Ascending aorta (tissue), 2 donors: ENCODE measurements around the gene EMC7. TPM values are rescaled to one million over a fixed set of nuclear protein-coding genes. Genes with fewer than 3 reads are reported as not detected.

ENCODE experiments used
- DNase-seq, 2 donors: peaks; one replicate each; pipeline ENCODE4 v3.0.0-alpha.2; 2019; ENCODE audit warnings: low spot score in 2 of 2
- H3K27ac ChIP-seq, 2 donors: fragments of 200-600 bp; sonication (generic); one replicate each; pipeline ENCODE4 v1.5.1; 2016 to 2017; ENCODE audit warnings: mild to moderate bottlenecking in 1 of 2
- H3K27me3 ChIP-seq: fragments of 200-600 bp; sonication (generic); one replicate; pipeline ENCODE4 v1.5.1; 2017
- H3K36me3 ChIP-seq, 2 donors: fragments of 200-600 bp; sonication (generic); one replicate each; pipeline ENCODE4 v1.5.1; 2016
- H3K4me1 ChIP-seq, 2 donors: fragments of 200-600 bp; sonication (generic); one replicate each; pipeline ENCODE4 v1.5.1; 2016 to 2017; ENCODE audit warnings: mild to moderate bottlenecking in 1 of 2
- H3K4me3 ChIP-seq, 2 donors: fragments of 200-600 bp; sonication (generic); one replicate each; pipeline ENCODE4 v1.5.1; 2016 to 2017; ENCODE audit warnings: mild to moderate bottlenecking in 1 of 2
- H3K9me3 ChIP-seq, 2 donors: fragments of 200-600 bp; sonication (generic); one replicate each; pipeline ENCODE4 v1.5.1; 2016
- CTCF ChIP-seq, 3 experiments: fragments of 200-600 bp in 2 of 3; fragments of 450-650 bp in 1 of 3; sonication (generic) in 2 of 3; IDR thresholded peaks; one replicate each; pipeline ENCODE4 v1.5.1; 2016 to 2019; ENCODE audit warnings: antibody characterized with exemption in 3 of 3, mild to moderate bottlenecking in 1 of 3, moderate library complexity in 1 of 3
- intact Hi-C: fragments of 100-400 bp; cut with DNase I; formaldehyde crosslinking; loops from one replicate; pipeline ENCODE4 v1.15.1; 2023
- total RNA-seq: library from RNA; depleted of rRNA; stranded (reverse); fragments of >200 nt; gene quantifications from one replicate; pipeline ENCODE4 v1.1.0, GENCODE V29; 2016

The EMC7 gene
- total RNA-seq, 1 donor from 2014 or later: 51.0 TPM

GRCh38 chr15:34107315-34107714 lies 5.7 kb upstream of the EMC7 start:
- no peak overlapping the region for H3K4me3 ChIP-seq
- H3K36me3 ChIP-seq: no peaks in the 10 kb centered on the region
- H3K9me3 ChIP-seq: no peaks in the 10 kb centered on the region
- TF ChIP-seq CTCF (IDR thresholded peaks at IDR 0.05): no peak
- DNase-seq: no peak
- H3K27ac ChIP-seq: no peak overlapping the region
- intact Hi-C loops: no loop called here
- H3K27me3 ChIP-seq: no peaks in the 10 kb centered on the region
- H3K4me1 ChIP-seq: peaks cover 0 to 3% of the 10 kb centered on the region in 2 donors

GRCh38 chr15:34106423-34106822 lies 4.8 kb upstream of the EMC7 start:
- H3K27ac ChIP-seq: no peak overlapping the region
- H3K36me3 ChIP-seq: no peaks in the 10 kb centered on the region
- no peaks in the 10 kb centered on the region for H3K27me3 ChIP-seq
- H3K4me1 ChIP-seq: peaks cover 0 to 3% of the 10 kb centered on the region in 2 donors
- no peaks in the 10 kb centered on the region for H3K9me3 ChIP-seq
- no peak for DNase-seq
- no peak overlapping the region for H3K4me3 ChIP-seq
- TF ChIP-seq CTCF (IDR thresholded peaks at IDR 0.05): no peak
- intact Hi-C loops: no loop called here

DNA sequence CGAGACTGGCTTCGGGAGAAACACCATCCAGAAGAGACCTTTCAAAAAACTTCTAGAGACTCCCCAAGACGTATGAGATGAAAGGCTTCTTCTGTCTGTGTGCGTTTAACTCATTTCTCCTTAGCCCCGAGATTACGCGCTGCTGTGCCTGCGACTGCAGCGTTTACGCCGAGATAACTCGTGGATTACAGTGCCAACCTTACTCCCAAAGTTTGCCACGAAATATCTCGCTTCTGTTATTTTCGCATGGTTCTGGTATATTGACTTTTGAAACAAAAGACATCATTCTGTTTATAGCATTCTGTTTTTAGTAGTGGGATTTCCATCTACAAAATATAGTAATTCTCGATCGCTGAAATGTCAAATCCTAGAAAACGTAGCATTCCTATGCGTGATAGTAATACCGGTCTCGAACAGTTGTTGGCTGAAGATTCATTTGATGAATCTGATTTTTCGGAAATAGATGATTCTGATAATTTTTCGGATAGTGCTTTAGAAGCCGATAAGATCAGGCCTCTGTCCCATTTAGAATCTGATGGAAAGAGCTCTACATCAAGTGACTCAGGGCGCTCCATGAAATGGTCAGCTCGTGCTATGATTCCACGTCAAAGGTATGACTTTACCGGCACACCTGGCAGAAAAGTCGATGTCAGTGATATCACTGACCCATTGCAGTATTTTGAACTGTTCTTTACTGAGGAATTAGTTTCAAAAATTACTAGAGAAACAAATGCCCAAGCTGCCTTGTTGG lies 688 bp upstream of the EMC7 start:
- intact Hi-C loops: loop anchor here (1.0 to 5.0 kb wide), 4 partner anchors 108 to 885 kb away; partner anchors contain the start of genes KATNBL1, NOP10, NUTM1 and ZNF770

DNA sequence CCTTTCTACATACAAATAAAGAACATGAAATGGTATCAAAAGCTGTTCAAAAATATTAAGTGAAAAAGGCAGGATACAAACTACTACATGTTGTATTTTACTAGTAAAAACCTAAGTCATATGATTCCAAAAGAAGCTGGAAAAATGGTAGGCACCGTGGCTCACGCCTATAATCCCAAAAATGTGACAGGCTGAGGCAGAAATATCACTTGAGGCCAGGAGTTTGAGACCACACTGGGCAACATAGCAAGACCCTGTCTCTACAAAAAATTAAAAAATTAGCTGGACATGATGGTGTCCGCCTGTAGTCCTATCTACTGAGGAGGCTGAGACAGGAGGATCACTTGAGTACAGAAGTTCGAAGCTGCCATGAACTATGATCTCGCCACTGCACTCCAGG lies 1.7 kb downstream of the EMC7 start:
- Histone ChIP-seq H3K4me3 (no peak overlapping the region), H3K4me1 (peaks cover 0 to 3% of the 10 kb centered on the region in 2 donors)
- intact Hi-C loops: loop anchor here (2.0 to 5.0 kb wide), 3 partner anchors 61 to 887 kb away; partner anchors contain the start of genes AVEN, NOP10, NUTM1 and ZNF770

More for the DNA sequence above, 688 bp upstream of the EMC7 start:
- Histone ChIP-seq H3K4me3 (peak overlapping the region; percentile 85 to 86), H3K27me3 (no peaks in the 10 kb centered on the region), H3K4me1 (peaks cover 0 to 3% of the 10 kb centered on the region in 2 donors), H3K27ac (peak overlapping the region; percentile 79 to 86), H3K36me3 (no peaks in the 10 kb centered on the region), H3K9me3 (no peaks in the 10 kb centered on the region)
- TF ChIP-seq CTCF (IDR thresholded peaks at IDR 0.05): no peak
- DNase-seq: no peak

DNA sequence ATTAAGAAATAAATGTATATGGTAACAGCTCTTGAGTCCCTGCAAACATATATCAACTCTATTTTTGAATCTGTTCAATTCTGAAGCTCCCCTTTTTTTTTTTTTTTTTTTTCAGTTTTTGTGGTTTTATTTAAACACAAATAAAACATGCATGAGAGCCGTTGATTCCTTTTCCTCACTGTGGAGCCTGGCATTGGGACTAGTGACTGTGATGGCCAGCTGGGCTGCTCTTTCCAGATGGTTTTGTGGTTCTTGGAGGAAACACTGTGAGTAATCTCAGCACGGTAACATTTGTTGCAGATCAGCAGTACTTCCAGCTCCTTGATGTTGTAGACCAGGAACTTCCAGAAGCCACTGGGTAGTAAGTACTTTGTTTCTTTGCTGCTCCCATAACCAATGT lies 15.9 kb downstream of the EMC7 start:
- Histone ChIP-seq H3K4me1 (no peaks in the 10 kb centered on the region), H3K36me3 (peaks cover 8 to 49% of the 10 kb centered on the region in 2 donors), H3K9me3 (no peaks in the 10 kb centered on the region), H3K27ac (no peak overlapping the region), H3K4me3 (no peak overlapping the region), H3K27me3 (no peaks in the 10 kb centered on the region)
- DNase-seq: no peak
- intact Hi-C loops: no loop called here
- TF ChIP-seq CTCF (IDR thresholded peaks at IDR 0.05): no peak

More for the DNA sequence above, 1.7 kb downstream of the EMC7 start:
- Histone ChIP-seq H3K36me3 (peaks cover 6 to 10% of the 10 kb centered on the region in 2 donors), H3K27ac (no peak overlapping the region), H3K9me3 (no peaks in the 10 kb centered on the region), H3K27me3 (no peaks in the 10 kb centered on the region)
- DNase-seq: no peak
- TF ChIP-seq CTCF (IDR thresholded peaks at IDR 0.05): no peak
